Stimulated activated CD4-positive, alpha-beta T cell treated with anti-CD3 and anti-CD28 coated beads, Interleukin-1b, Interleukin-23, amount 100 ng/mL, for 4 hours (primary cell): ENCODE data around the gene FXYD1.

Experiments
- DNase-seq, 2 donors: peaks; one replicate each; pipeline ENCODE4 v3.0.0-alpha.2; 2020; ENCODE audit warnings: low read depth in 2 of 2

FXYD1 gene

GRCh38 chr19:35162471-35163326, 24.1 kb downstream of the FXYD1 start:
- DNase-seq, result no peak

- no peak for DNase-seq
These were observed 25.8 kb downstream of the FXYD1 start for GRCh38 chr19:35164418-35164817.

- no peak for DNase-seq
These were observed 26.8 kb downstream of the FXYD1 start for GRCh38 chr19:35165200-35166058.

GRCh38 chr19:35166100-35167063, 27.8 kb downstream of the FXYD1 start:
- DNase-seq, result no peak

GRCh38 chr19:35167251-35168119, 28.9 kb downstream of the FXYD1 start:
- no peak for DNase-seq

GRCh38 chr19:35168196-35168595, 29.6 kb downstream of the FXYD1 start:
- no peak for DNase-seq

- DNase-seq, result no peak
These were observed 30.8 kb downstream of the FXYD1 start for GRCh38 chr19:35169221-35169995.

- no peak for DNase-seq
These were observed 31.9 kb downstream of the FXYD1 start for GRCh38 chr19:35170359-35171061.

- DNase-seq, result no peak
These were observed 33.1 kb downstream of the FXYD1 start for GRCh38 chr19:35171730-35172129.

- DNase-seq, result no peak
These were observed 35.6 kb downstream of the FXYD1 start for GRCh38 chr19:35174226-35174625.

- DNase-seq, result no peak
These were observed 37.6 kb downstream of the FXYD1 start for GRCh38 chr19:35176181-35176570.

GRCh38 chr19:35177377-35178274, 39.0 kb downstream of the FXYD1 start:
- DNase-seq, result no peak

- DNase-seq, result no peak
These were observed 40.1 kb downstream of the FXYD1 start for GRCh38 chr19:35178701-35179100.

GRCh38 chr19:35179830-35180229, 41.2 kb downstream of the FXYD1 start:
- DNase-seq, result no peak

GRCh38 chr19:35181387-35181786, 42.8 kb downstream of the FXYD1 start:
- no peak for DNase-seq

GRCh38 chr19:35184267-35184666, 45.6 kb downstream of the FXYD1 start:
- no peak for DNase-seq

GRCh38 chr19:35184884-35185283, 46.3 kb downstream of the FXYD1 start:
- DNase-seq, result no peak
